Psoas muscle (tissue), 8 donors: ENCODE measurements around the gene SLC22A9. TPM values are rescaled to one million over a fixed set of nuclear protein-coding genes. Genes with fewer than 3 reads are reported as not detected.

Source experiments
- ATAC-seq, 4 donors: fragments of 200-7000 bp; cut with Tn5 transposase; one replicate each; pipeline ENCODE4 v1.9.1; 2020; ENCODE audit warnings: moderate library complexity in 3 of 4, mild to moderate bottlenecking in 2 of 4
- DNase-seq, 2 donors: peaks; one replicate each; pipeline ENCODE4 v3.0.0-alpha.2; 2020
- H3K27ac ChIP-seq: fragments of 200-600 bp; one replicate; pipeline ENCODE4 v1.8.0; 2022
- H3K27me3 ChIP-seq, 3 donors: fragments of 200-600 bp in 1 of 3; one replicate each; pipeline versions ENCODE4 v1.6.1 to v1.8.0; 2013 to 2022; ENCODE audit warnings: low read length in 2 of 3, mild to moderate bottlenecking in 2 of 3, moderate library complexity in 1 of 3; ENCODE audit not compliant: insufficient read depth in 3 of 3
- H3K36me3 ChIP-seq, 2 donors: fragments of 200-600 bp in 1 of 2; one replicate each; pipeline versions ENCODE4 v1.6.1 to v1.8.0; 2013 to 2022; ENCODE audit warnings: low read depth in 1 of 2, mild to moderate bottlenecking in 1 of 2, moderate library complexity in 1 of 2; ENCODE audit not compliant: insufficient read depth in 1 of 2
- H3K4me1 ChIP-seq: fragments of 200-600 bp; one replicate; pipeline ENCODE4 v1.8.0; 2022
- H3K4me3 ChIP-seq: fragments of 200-600 bp; one replicate; pipeline ENCODE4 v1.8.0; 2022; ENCODE audit warnings: mild to moderate bottlenecking
- H3K9me3 ChIP-seq: fragments of 200-600 bp; one replicate; pipeline ENCODE4 v1.8.0; 2022
- WGBS, 3 donors: extraction: QIAGEN DNeasy Blood & Tissue Kit; methylation state at CpG; one replicate each; pipeline versions ENCODE4 v1.1.6 to v1.1.7; 2013; 5-methylcytosine and 5-hydroxymethylcytosine counted together
- intact Hi-C, 2 donors: fragments of 100-400 bp; cut with DNase I; formaldehyde crosslinking; loops; one replicate each; pipeline versions ENCODE4 v1.11.0 to v1.14.2; 2022
- polyA plus RNA-seq, 3 donors: library from polyadenylated mRNA; stranded (reverse); fragments of 200-250 nt; gene quantifications; one replicate each; pipeline ENCODE4 v1.2.3, GENCODE V29; 2013
- total RNA-seq, 4 donors: library from RNA; stranded (reverse); fragmentation: NEBNext Ultra II Directional in 2 of 4; extraction: Animal tissue kit (Norgen Biotek cat#: 25700) in 2 of 4; gene quantifications; one replicate each; pipeline versions ENCODE4 v1.2.1 to v1.2.4, GENCODE V29; 2021 to 2023
- TF ChIP-seq, protein P1 (sequence below): fragments of 200-600 bp; IDR thresholded peaks from one replicate; pipeline ENCODE4 v1.8.0; 2022; ENCODE audit warnings: antibody characterized with exemption
- donor health status: healthy with polysubstance abuse.
- donor health status: DM: no; HTN: no; CAD: no; lungs with moderate emphysema.
- donor health status: Bipolar disorder and iron deficiency.
- donor health status: healthy.
- donor health status: DM: yes; HTN: yes; CAD: no.
- donor health status: DM: no; HTN: no; CAD: no.
- donor health status: DM: no; HTN: no; CAD: no.
- donor health status: DM: yes; HTN: yes; CAD: no.

SLC22A9 gene
- total and polyA plus RNA-seq, 7 donors = not detected

DNA sequence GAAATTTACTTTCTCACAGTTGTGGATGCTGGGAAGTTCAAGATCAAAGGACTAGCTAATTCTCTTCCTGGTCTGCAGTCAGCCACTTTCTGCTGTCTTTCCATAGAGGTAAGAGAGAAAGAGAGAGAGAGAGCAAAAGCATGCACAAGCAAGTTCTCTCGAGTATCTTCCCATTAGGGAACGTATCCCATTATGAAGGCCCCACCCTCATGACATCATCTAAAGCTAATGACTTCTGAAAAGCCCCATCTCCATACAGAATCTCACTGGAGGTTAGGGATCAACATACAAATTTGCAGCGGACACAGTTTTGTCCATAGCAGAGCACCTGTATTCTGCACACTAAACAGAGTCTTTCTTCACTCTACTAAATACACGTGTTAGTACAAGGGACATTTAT is 17.4 kb upstream of the SLC22A9 start:
- ATAC-seq (no peak), DNase-seq (no peak)
- no peak overlapping the region for H3K4me3 ChIP-seq
- no peaks in the 10 kb centered on the region for H3K27me3 ChIP-seq
- intact Hi-C loops = no loop called here
- H3K9me3 ChIP-seq = peaks cover 15% of the 10 kb centered on the region
- WGBS, 3 donors = 64 to 73% (median 70%) methylated on average over 4 of the region's 4 CpGs
- no peak overlapping the region for H3K27ac ChIP-seq
- H3K4me1 ChIP-seq = no peaks in the 10 kb centered on the region
- no peaks in the 10 kb centered on the region for H3K36me3 ChIP-seq
- TF ChIP-seq, protein P1, sequence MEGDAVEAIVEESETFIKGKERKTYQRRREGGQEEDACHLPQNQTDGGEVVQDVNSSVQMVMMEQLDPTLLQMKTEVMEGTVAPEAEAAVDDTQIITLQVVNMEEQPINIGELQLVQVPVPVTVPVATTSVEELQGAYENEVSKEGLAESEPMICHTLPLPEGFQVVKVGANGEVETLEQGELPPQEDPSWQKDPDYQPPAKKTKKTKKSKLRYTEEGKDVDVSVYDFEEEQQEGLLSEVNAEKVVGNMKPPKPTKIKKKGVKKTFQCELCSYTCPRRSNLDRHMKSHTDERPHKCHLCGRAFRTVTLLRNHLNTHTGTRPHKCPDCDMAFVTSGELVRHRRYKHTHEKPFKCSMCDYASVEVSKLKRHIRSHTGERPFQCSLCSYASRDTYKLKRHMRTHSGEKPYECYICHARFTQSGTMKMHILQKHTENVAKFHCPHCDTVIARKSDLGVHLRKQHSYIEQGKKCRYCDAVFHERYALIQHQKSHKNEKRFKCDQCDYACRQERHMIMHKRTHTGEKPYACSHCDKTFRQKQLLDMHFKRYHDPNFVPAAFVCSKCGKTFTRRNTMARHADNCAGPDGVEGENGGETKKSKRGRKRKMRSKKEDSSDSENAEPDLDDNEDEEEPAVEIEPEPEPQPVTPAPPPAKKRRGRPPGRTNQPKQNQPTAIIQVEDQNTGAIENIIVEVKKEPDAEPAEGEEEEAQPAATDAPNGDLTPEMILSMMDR = no peak

DNA sequence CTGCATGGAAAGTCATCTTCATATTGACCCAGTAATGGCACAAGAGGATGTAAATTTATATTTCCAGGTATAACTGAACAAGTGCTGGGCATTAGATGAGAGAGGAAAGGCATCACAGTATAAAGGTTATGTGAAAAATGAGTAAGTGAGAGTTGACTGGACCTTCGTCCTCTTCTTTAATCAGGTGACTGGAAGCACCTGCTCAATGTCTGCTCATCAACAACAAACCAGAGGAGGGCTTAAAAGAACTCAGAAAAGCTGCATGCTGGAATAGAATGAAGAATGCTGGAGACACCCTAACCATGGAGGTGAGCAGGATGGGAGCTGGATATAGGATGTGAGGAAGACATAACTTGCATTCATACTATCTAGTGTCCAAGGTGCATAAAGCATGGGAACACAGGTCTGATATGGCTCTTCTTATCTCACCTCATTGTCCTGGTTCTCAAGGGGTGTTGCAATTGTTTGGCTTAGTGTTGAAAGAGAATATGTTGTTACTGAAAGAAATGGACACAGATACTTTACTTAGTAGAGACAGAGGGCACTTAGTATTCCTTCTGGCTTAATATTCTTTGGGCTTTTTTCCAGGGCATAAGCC is 7.3 kb upstream of the SLC22A9 start:
- 63 to 67% (median 63%) methylated on average over 1 of the region's 1 CpG for WGBS, 3 donors
- intact Hi-C loops = no loop called here
- no peaks in the 10 kb centered on the region for H3K27me3 ChIP-seq
- peaks cover 2% of the 10 kb centered on the region for H3K9me3 ChIP-seq
- ATAC-seq (no peak), DNase-seq (no peak)
- H3K36me3 ChIP-seq = no peaks in the 10 kb centered on the region
- TF ChIP-seq, protein P1 = no peak
- H3K4me3 ChIP-seq = no peak overlapping the region
- H3K27ac ChIP-seq = no peak overlapping the region
- no peaks in the 10 kb centered on the region for H3K4me1 ChIP-seq

GRCh38 chr11:63369971-63370588 is 495 bp downstream of the SLC22A9 start:
- TF ChIP-seq, protein P1 = no peak
- no peaks in the 10 kb centered on the region for H3K36me3 ChIP-seq
- H3K9me3 ChIP-seq = no peaks in the 10 kb centered on the region
- H3K27me3 ChIP-seq = peaks cover 0 to 11% (median 0%) of the 10 kb centered on the region in 3 donors
- H3K27ac ChIP-seq = no peak overlapping the region
- no peak for ATAC-seq
- no peak overlapping the region for H3K4me3 ChIP-seq
- 78 to 83% (median 81%) methylated on average over 7 of the region's 7 CpGs for WGBS, 3 donors
- intact Hi-C loops = no loop called here
- H3K4me1 ChIP-seq = no peaks in the 10 kb centered on the region
- DNase-seq = no peak

DNA sequence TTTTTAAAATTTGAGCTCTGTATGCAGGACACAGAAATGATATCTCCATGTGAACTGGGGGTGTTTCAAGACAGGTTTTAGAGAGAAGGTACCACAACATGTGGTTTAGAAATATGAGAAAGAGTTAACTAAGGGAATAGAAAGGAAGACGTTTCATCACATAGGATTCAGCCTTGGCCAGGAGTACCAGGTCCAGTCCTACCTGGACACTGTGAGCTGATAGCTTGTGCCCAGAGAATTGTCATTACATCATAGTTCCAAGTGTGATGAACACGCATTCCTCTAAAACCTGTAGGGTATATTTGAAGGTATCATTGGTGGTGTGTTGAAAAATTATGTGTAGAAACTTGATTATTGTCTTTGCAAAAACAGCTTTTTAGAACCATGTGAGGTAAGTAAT is 1.8 kb downstream of the SLC22A9 start:
- H3K36me3 ChIP-seq = no peaks in the 10 kb centered on the region
- H3K9me3 ChIP-seq = no peaks in the 10 kb centered on the region
- intact Hi-C loops = no loop called here
- TF ChIP-seq, protein P1 = no peak
- H3K4me3 ChIP-seq = no peak overlapping the region
- no peak overlapping the region for H3K27ac ChIP-seq
- DNase-seq (no peak), ATAC-seq (no peak)
- 67 to 78% (median 75%) methylated on average over 2 of the region's 2 CpGs for WGBS, 3 donors
- H3K4me1 ChIP-seq = no peaks in the 10 kb centered on the region
- peaks cover 0 to 11% (median 0%) of the 10 kb centered on the region in 3 donors for H3K27me3 ChIP-seq

GRCh38 chr11:63375434-63375833 is 5.8 kb downstream of the SLC22A9 start:
- intact Hi-C loops = no loop called here
- Histone ChIP-seq H3K27me3 (peaks cover 0 to 11% (median 5%) of the 10 kb centered on the region in 3 donors), H3K27ac (no peak overlapping the region), H3K9me3 (no peaks in the 10 kb centered on the region), H3K36me3 (no peaks in the 10 kb centered on the region), H3K4me1 (no peaks in the 10 kb centered on the region), H3K4me3 (no peak overlapping the region)
- ATAC-seq (no peak), DNase-seq (no peak)
- WGBS, 3 donors = 55 to 77% (median 56%) methylated on average over 2 of the region's 2 CpGs
- TF ChIP-seq, protein P1 = no peak
